ENCODE measurements around the gene FOXJ1. TPM values are rescaled to one million over a fixed set of nuclear protein-coding genes. Genes with fewer than 3 reads are reported as not detected.

FOXJ1 gene
- total and polyA plus RNA-seq, 2 of the 13 experiments (the other 11 are each of a cell fraction or from before 2014, with no cell fraction given), result 0.98 to 1.6 TPM

GRCh38 chr17:76138234-76138895, 2.7 kb downstream of the FOXJ1 start (continued):
- TF ChIP-seq, protein P1, sequence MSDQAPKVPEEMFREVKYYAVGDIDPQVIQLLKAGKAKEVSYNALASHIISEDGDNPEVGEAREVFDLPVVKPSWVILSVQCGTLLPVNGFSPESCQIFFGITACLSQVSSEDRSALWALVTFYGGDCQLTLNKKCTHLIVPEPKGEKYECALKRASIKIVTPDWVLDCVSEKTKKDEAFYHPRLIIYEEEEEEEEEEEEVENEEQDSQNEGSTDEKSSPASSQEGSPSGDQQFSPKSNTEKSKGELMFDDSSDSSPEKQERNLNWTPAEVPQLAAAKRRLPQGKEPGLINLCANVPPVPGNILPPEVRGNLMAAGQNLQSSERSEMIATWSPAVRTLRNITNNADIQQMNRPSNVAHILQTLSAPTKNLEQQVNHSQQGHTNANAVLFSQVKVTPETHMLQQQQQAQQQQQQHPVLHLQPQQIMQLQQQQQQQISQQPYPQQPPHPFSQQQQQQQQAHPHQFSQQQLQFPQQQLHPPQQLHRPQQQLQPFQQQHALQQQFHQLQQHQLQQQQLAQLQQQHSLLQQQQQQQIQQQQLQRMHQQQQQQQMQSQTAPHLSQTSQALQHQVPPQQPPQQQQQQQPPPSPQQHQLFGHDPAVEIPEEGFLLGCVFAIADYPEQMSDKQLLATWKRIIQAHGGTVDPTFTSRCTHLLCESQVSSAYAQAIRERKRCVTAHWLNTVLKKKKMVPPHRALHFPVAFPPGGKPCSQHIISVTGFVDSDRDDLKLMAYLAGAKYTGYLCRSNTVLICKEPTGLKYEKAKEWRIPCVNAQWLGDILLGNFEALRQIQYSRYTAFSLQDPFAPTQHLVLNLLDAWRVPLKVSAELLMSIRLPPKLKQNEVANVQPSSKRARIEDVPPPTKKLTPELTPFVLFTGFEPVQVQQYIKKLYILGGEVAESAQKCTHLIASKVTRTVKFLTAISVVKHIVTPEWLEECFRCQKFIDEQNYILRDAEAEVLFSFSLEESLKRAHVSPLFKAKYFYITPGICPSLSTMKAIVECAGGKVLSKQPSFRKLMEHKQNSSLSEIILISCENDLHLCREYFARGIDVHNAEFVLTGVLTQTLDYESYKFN (CRISPR knock-in tag; conservative IDR thresholded peaks at IDR 0.05), result peak; percentile 97
- TF ChIP-seq HDAC1 (CRISPR knock-in tag; IDR thresholded peaks at IDR 0.05) (peak; percentile 96), ZNF564 (CRISPR knock-in tag; IDR thresholded peaks at IDR 0.05) (peak; percentile 24; the same call in 1 of the 2 replicates), ZBTB7B (CRISPR knock-in tag; IDR thresholded peaks at IDR 0.05) (peak; percentile 95), ZNF660 (CRISPR knock-in tag; IDR thresholded peaks at IDR 0.05; ENCODE audit: borderline replicate concordance, low read depth) (peak; percentile 23; the same call in 1 of the 2 replicates), ZNF773 (CRISPR knock-in tag; IDR thresholded peaks at IDR 0.05; ENCODE audit: borderline replicate concordance) (0 out of 2 replicates have a peak, but pooled peaks have one; percentile 42), ZNF350 (CRISPR knock-in tag; IDR thresholded peaks at IDR 0.05; ENCODE audit: borderline replicate concordance, low read depth) (peak; percentile 94; the same call in 1 of the 2 replicates), PHF21A (CRISPR knock-in tag; IDR thresholded peaks at IDR 0.05) (peak; percentile 96), KDM3A (CRISPR knock-in tag; IDR thresholded peaks at IDR 0.05; ENCODE audit: low read depth) (peak; percentile 78; the same call in 1 of the 2 replicates), ZNF430 (CRISPR knock-in tag; IDR thresholded peaks at IDR 0.05) (peak; percentile 78; the same call in 1 of the 2 replicates), HOXA3 (CRISPR knock-in tag; IDR thresholded peaks at IDR 0.05) (peak; percentile 79), ZSCAN31 (CRISPR knock-in tag; IDR thresholded peaks at IDR 0.05; ENCODE audit: low read depth) (peak; percentile 73; the same call in 1 of the 2 replicates), FOXO4 (CRISPR knock-in tag; conservative IDR thresholded peaks at IDR 0.05) (0 out of 2 replicates have a peak, but pooled peaks have one; percentile 62), PRPF4 (IDR thresholded peaks at IDR 0.05; ENCODE audit: low read depth, low read length, poor library complexity, severe bottlenecking) (peak; percentile 97)
- TF ChIP-seq, protein P2, sequence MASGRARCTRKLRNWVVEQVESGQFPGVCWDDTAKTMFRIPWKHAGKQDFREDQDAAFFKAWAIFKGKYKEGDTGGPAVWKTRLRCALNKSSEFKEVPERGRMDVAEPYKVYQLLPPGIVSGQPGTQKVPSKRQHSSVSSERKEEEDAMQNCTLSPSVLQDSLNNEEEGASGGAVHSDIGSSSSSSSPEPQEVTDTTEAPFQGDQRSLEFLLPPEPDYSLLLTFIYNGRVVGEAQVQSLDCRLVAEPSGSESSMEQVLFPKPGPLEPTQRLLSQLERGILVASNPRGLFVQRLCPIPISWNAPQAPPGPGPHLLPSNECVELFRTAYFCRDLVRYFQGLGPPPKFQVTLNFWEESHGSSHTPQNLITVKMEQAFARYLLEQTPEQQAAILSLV (CRISPR knock-in tag; IDR thresholded peaks at IDR 0.05; ENCODE audit: borderline replicate concordance), result peak; percentile 24; the same call in 1 of the 2 replicates
- TF ChIP-seq, protein P3, sequence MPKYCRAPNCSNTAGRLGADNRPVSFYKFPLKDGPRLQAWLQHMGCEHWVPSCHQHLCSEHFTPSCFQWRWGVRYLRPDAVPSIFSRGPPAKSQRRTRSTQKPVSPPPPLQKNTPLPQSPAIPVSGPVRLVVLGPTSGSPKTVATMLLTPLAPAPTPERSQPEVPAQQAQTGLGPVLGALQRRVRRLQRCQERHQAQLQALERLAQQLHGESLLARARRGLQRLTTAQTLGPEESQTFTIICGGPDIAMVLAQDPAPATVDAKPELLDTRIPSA (CRISPR knock-in tag; IDR thresholded peaks at IDR 0.05; ENCODE audit: borderline replicate concordance), result no peak
- TF ChIP-seq, protein P4, sequence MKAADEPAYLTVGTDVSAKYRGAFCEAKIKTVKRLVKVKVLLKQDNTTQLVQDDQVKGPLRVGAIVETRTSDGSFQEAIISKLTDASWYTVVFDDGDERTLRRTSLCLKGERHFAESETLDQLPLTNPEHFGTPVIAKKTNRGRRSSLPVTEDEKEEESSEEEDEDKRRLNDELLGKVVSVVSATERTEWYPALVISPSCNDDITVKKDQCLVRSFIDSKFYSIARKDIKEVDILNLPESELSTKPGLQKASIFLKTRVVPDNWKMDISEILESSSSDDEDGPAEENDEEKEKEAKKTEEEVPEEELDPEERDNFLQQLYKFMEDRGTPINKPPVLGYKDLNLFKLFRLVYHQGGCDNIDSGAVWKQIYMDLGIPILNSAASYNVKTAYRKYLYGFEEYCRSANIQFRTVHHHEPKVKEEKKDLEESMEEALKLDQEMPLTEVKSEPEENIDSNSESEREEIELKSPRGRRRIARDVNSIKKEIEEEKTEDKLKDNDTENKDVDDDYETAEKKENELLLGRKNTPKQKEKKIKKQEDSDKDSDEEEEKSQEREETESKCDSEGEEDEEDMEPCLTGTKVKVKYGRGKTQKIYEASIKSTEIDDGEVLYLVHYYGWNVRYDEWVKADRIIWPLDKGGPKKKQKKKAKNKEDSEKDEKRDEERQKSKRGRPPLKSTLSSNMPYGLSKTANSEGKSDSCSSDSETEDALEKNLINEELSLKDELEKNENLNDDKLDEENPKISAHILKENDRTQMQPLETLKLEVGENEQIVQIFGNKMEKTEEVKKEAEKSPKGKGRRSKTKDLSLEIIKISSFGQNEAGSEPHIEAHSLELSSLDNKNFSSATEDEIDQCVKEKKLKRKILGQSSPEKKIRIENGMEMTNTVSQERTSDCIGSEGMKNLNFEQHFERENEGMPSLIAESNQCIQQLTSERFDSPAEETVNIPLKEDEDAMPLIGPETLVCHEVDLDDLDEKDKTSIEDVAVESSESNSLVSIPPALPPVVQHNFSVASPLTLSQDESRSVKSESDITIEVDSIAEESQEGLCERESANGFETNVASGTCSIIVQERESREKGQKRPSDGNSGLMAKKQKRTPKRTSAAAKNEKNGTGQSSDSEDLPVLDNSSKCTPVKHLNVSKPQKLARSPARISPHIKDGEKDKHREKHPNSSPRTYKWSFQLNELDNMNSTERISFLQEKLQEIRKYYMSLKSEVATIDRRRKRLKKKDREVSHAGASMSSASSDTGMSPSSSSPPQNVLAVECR (CRISPR knock-in tag; IDR thresholded peaks at IDR 0.05; ENCODE audit: borderline replicate concordance), result peak; percentile 88; the same call in 1 of the 2 replicates
